ENCODE results near the gene IL1A.

DNA sequence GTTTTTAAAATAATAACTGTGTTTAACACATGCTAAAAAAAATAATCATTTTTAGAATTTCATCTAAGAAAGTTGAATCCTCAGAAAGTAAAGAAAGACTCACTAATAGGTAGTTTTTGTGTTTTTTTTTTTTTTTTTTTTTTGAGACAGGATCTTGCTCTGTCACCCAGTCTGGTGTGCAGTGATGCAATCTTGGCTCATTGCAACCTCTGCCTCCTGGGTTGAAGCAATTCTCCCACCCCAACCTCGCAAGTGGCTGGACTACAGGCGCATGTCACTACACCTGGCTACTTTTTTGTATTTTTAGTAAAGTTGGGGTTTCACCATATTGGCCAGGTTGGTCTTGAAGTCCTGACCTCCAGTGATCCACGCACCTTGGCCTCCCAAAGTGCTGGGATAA, 27.0 kb downstream of the IL1A start:
- TF ChIP-seq, protein P1, sequence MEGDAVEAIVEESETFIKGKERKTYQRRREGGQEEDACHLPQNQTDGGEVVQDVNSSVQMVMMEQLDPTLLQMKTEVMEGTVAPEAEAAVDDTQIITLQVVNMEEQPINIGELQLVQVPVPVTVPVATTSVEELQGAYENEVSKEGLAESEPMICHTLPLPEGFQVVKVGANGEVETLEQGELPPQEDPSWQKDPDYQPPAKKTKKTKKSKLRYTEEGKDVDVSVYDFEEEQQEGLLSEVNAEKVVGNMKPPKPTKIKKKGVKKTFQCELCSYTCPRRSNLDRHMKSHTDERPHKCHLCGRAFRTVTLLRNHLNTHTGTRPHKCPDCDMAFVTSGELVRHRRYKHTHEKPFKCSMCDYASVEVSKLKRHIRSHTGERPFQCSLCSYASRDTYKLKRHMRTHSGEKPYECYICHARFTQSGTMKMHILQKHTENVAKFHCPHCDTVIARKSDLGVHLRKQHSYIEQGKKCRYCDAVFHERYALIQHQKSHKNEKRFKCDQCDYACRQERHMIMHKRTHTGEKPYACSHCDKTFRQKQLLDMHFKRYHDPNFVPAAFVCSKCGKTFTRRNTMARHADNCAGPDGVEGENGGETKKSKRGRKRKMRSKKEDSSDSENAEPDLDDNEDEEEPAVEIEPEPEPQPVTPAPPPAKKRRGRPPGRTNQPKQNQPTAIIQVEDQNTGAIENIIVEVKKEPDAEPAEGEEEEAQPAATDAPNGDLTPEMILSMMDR (IDR thresholded peaks at IDR 0.05): no peak
- TF ChIP-seq POLR2A (IDR thresholded peaks at IDR 0.05): no peak
